ENCODE data around the gene NDUFV3.
"Not testable (repeated sequence)": the region's sequence is repeated elsewhere in the genome, so short reads cannot be mapped to it uniquely, and the experiment has no call there.

The NDUFV3 gene

GRCh38 chr21:42892931-42893755, at the start of gene NDUFV3:
NDUFV3 (plus strand) TSS chr21:42893309; CDS start chr21:42893334, 25 bp downstream.
- DNase-seq (ENCODE audit: low read depth), result peak; percentile 90
- TF ChIP-seq CTCF (IDR thresholded peaks at IDR 0.05; ENCODE audit: low read depth, low read length, missing control alignments), result no peak
- H3K4me3 ChIP-seq (ENCODE audit: low read depth, low read length), result peak within 1 kb of the TSS; percentile 83

GRCh38 chr21:42844411-42845113, 48.5 kb upstream of the NDUFV3 start:
- DNase-seq (ENCODE audit: low read depth), result no peak
- H3K4me3 ChIP-seq (ENCODE audit: low read depth, low read length), result no peak overlapping the region
- TF ChIP-seq CTCF (IDR thresholded peaks at IDR 0.05; ENCODE audit: low read depth, low read length, missing control alignments), result no peak

GRCh38 chr21:42845296-42845965, 47.7 kb upstream of the NDUFV3 start:
- TF ChIP-seq CTCF (IDR thresholded peaks at IDR 0.05; ENCODE audit: low read depth, low read length, missing control alignments), result no peak
- no peak for DNase-seq (ENCODE audit: low read depth)
- no peak overlapping the region for H3K4me3 ChIP-seq (ENCODE audit: low read depth, low read length)

- no peak for TF ChIP-seq CTCF (IDR thresholded peaks at IDR 0.05; ENCODE audit: low read depth, low read length, missing control alignments)
- DNase-seq (ENCODE audit: low read depth), result no peak
- no peak overlapping the region for H3K4me3 ChIP-seq (ENCODE audit: low read depth, low read length)
These were observed 46.9 kb upstream of the NDUFV3 start for GRCh38 chr21:42846221-42846620.

GRCh38 chr21:42847051-42847707, 45.9 kb upstream of the NDUFV3 start:
- no peak overlapping the region for H3K4me3 ChIP-seq (ENCODE audit: low read depth, low read length)
- no peak for TF ChIP-seq CTCF (IDR thresholded peaks at IDR 0.05; ENCODE audit: low read depth, low read length, missing control alignments)
- no peak for DNase-seq (ENCODE audit: low read depth)

GRCh38 chr21:42847726-42848125, 45.4 kb upstream of the NDUFV3 start:
- TF ChIP-seq CTCF (IDR thresholded peaks at IDR 0.05; ENCODE audit: low read depth, low read length, missing control alignments), result no peak
- H3K4me3 ChIP-seq (ENCODE audit: low read depth, low read length), result no peak overlapping the region
- no peak for DNase-seq (ENCODE audit: low read depth)

- not testable (repeated sequence) for DNase-seq (ENCODE audit: low read depth); H3K4me3 ChIP-seq (ENCODE audit: low read depth, low read length)
These were observed 44.8 kb upstream of the NDUFV3 start for GRCh38 chr21:42848144-42848931.

Measured in GM12864 (cell line).